ENCODE data around the gene ARHGEF11.
A peak's percentile ranks its signal among the peaks of the same experiment; 100 is the strongest.
"Not testable (repeated sequence)": the region's sequence is repeated elsewhere in the genome, so short reads cannot be mapped to it uniquely, and the experiment has no call there.

Gene ARHGEF11

GRCh38 chr1:157056269-157056668 is 10.7 kb upstream of the ARHGEF11 start:
- TF ChIP-seq CTCF (IDR thresholded peaks at IDR 0.05; ENCODE audit: low read depth, low read length, missing control alignments) = no peak
- H3K4me3 ChIP-seq (replicated peaks; ENCODE audit: low read depth, low read length) = no peak overlapping the region
- DNase-seq (ENCODE audit: extremely low read depth, low read depth) = no peak

GRCh38 chr1:157055729-157056128 is 10.2 kb upstream of the ARHGEF11 start:
- DNase-seq (ENCODE audit: extremely low read depth, low read depth); H3K4me3 ChIP-seq (replicated peaks; ENCODE audit: low read depth, low read length): not testable (repeated sequence)

- no peak for TF ChIP-seq CTCF (IDR thresholded peaks at IDR 0.05; ENCODE audit: low read depth, low read length, missing control alignments)
- no peak for DNase-seq (ENCODE audit: extremely low read depth, low read depth)
- no peak overlapping the region for H3K4me3 ChIP-seq (replicated peaks; ENCODE audit: low read depth, low read length)
These were observed 5.3 kb upstream of the ARHGEF11 start for GRCh38 chr1:157050836-157051235.

- no peak overlapping the region for H3K4me3 ChIP-seq (replicated peaks; ENCODE audit: low read depth, low read length)
- DNase-seq (ENCODE audit: extremely low read depth, low read depth) = no peak
These were observed 1.5 kb upstream of the ARHGEF11 start for GRCh38 chr1:157047062-157047410.

GRCh38 chr1:157044326-157044725 is 1.2 kb downstream of the ARHGEF11 start:
- DNase-seq (ENCODE audit: extremely low read depth, low read depth) = no peak
- TF ChIP-seq CTCF (IDR thresholded peaks at IDR 0.05; ENCODE audit: low read depth, low read length, missing control alignments) = no peak
- H3K4me3 ChIP-seq (replicated peaks; ENCODE audit: low read depth, low read length) = peak overlapping the region; percentile 64

More at GRCh38 chr1:157047062-157047410, 1.5 kb upstream of the ARHGEF11 start:
- no peak for TF ChIP-seq CTCF (IDR thresholded peaks at IDR 0.05; ENCODE audit: low read depth, low read length, missing control alignments)

- peak overlapping the region; percentile 64 for H3K4me3 ChIP-seq (replicated peaks; ENCODE audit: low read depth, low read length)
- TF ChIP-seq CTCF (IDR thresholded peaks at IDR 0.05; ENCODE audit: low read depth, low read length, missing control alignments) = no peak
- no peak for DNase-seq (ENCODE audit: extremely low read depth, low read depth)
These were observed 1.9 kb downstream of the ARHGEF11 start for GRCh38 chr1:157043685-157044084.

GRCh38 chr1:157042846-157043245 is 2.7 kb downstream of the ARHGEF11 start:
- TF ChIP-seq CTCF (IDR thresholded peaks at IDR 0.05; ENCODE audit: low read depth, low read length, missing control alignments) = no peak
- no peak for DNase-seq (ENCODE audit: extremely low read depth, low read depth)
- peak overlapping the region; percentile 64 for H3K4me3 ChIP-seq (replicated peaks; ENCODE audit: low read depth, low read length)
